Neural cell (in vitro differentiated cells): ENCODE measurements around the gene RABGGTA. TPM values are rescaled to one million over a fixed set of nuclear protein-coding genes. Genes with fewer than 3 reads are reported as not detected.

Source experiments
- H2AFZ ChIP-seq: fragments of 200-600, 300-800 bp; sonication (generic), shearing (Covaris generic); 2 replicates; pipeline ENCODE4 v1.6.0; 2014; ENCODE audit warnings: low read depth, mild to moderate bottlenecking, antibody characterized with exemption, low read length, moderate library complexity
- H3F3A ChIP-seq: fragments of 200-600 bp; shearing (Covaris generic); 2 replicates; pipeline ENCODE4 v1.6.1; 2016; ENCODE audit warnings: mild to moderate bottlenecking, moderate library complexity, mixed read lengths, antibody characterized with exemption, low read length; ENCODE audit not compliant: insufficient read depth, poor library complexity, severe bottlenecking
- H3K27ac ChIP-seq: fragments of 200-600, 300-800 bp; sonication (generic), shearing (Covaris generic); 2 replicates; pipeline ENCODE4 v1.5.1; 2014; ENCODE audit warnings: mild to moderate bottlenecking, low read length, moderate library complexity
- H3K27me3 ChIP-seq: fragments of 300-800, 200-600 bp; sonication (generic), shearing (Covaris generic); 2 replicates; pipeline ENCODE4 v1.6.0; 2014; ENCODE audit warnings: mild to moderate bottlenecking, low read depth, low read length, moderate library complexity; ENCODE audit not compliant: insufficient read depth
- H3K36me3 ChIP-seq: fragments of 300-800, 200-600 bp; sonication (generic), shearing (Covaris generic); 2 replicates; pipeline ENCODE4 v1.5.1; 2014; ENCODE audit warnings: mild to moderate bottlenecking, antibody characterized with exemption, low read length, moderate library complexity; ENCODE audit not compliant: insufficient read depth
- H3K4me2 ChIP-seq: fragments of 300-800, 200-600 bp; sonication (generic), shearing (Covaris generic); 2 replicates; pipeline ENCODE4 v1.6.0; 2014; ENCODE audit warnings: mild to moderate bottlenecking, low read length
- H3K4me3 ChIP-seq: fragments of 300-800, 200-600 bp; sonication (generic), shearing (Covaris generic); 2 replicates; pipeline ENCODE4 v1.5.1; 2014; ENCODE audit warnings: mild to moderate bottlenecking, low read length, moderate library complexity
- H3K79me2 ChIP-seq: fragments of 200-600 bp; shearing (Covaris generic); replicated peaks from 2 replicates; pipeline ENCODE4 v1.6.0; 2014; ENCODE audit warnings: mild to moderate bottlenecking, low read length, moderate library complexity; ENCODE audit not compliant: insufficient read depth
- H3K9ac ChIP-seq: fragments of 300-800, 200-600 bp; sonication (generic), shearing (Covaris generic); 2 replicates; pipeline ENCODE4 v1.6.1; 2016; ENCODE audit warnings: mild to moderate bottlenecking, low read length, mixed read lengths
- H3K9me2 ChIP-seq: fragments of 200-600 bp; shearing (Covaris generic); 2 replicates; pipeline ENCODE4 v1.6.1; 2016; ENCODE audit warnings: mild to moderate bottlenecking, low read length, mixed read lengths; ENCODE audit not compliant: insufficient read depth
- H3K9me3 ChIP-seq: fragments of 200-600, 300-800 bp; sonication (generic), shearing (Covaris generic); 2 replicates; pipeline ENCODE4 v1.6.1; 2016; ENCODE audit warnings: mild to moderate bottlenecking, mixed run types, low read length, moderate library complexity, mixed read lengths
- H4K20me1 ChIP-seq: fragments of 200-600 bp; shearing (Covaris generic); 2 replicates; pipeline ENCODE4 v1.6.1; 2016; ENCODE audit warnings: mild to moderate bottlenecking, mixed run types; ENCODE audit not compliant: insufficient read depth
- EP300 ChIP-seq: fragments of 450-650 bp; conservative IDR thresholded peaks from 2 replicates; pipeline ENCODE4 v1.6.1; 2014; ENCODE audit warnings: antibody characterized with exemption, mild to moderate bottlenecking, moderate library complexity; ENCODE audit not compliant: poor library complexity, severe bottlenecking
- EZH2 ChIP-seq: fragments of 200-600, 300-800 bp; shearing (Covaris generic), sonication (generic); IDR thresholded peaks from 2 replicates; pipeline ENCODE4 v1.6.1; 2014; ENCODE audit warnings: antibody characterized with exemption, low read length, borderline replicate concordance, mild to moderate bottlenecking; ENCODE audit not compliant: insufficient read depth, poor library complexity, severe bottlenecking
- MXI1 ChIP-seq: fragments of 450-650 bp; conservative IDR thresholded peaks from 2 replicates; pipeline ENCODE4 v1.6.1; 2014; ENCODE audit warnings: antibody characterized with exemption, mild to moderate bottlenecking; ENCODE audit not compliant: poor library complexity, severe bottlenecking
- POLR2AphosphoS5 ChIP-seq: IDR thresholded peaks from 2 replicates; pipeline ENCODE4 v1.6.1; 2012
- RAD21 ChIP-seq: fragments of 450-650 bp; conservative IDR thresholded peaks from 2 replicates; pipeline ENCODE4 v1.6.1; 2014; ENCODE audit warnings: antibody characterized with exemption, mild to moderate bottlenecking, moderate library complexity
- SMC3 ChIP-seq: fragments of 450-650 bp; conservative IDR thresholded peaks from 2 replicates; pipeline ENCODE4 v1.6.1; 2014; ENCODE audit warnings: antibody characterized with exemption, mild to moderate bottlenecking, moderate library complexity; ENCODE audit not compliant: poor library complexity
- TAF1 ChIP-seq: IDR thresholded peaks from 2 replicates; pipeline ENCODE4 v1.6.1; 2012; ENCODE audit warnings: low read depth
- polyA plus RNA-seq: library from polyadenylated mRNA; depleted of rRNA; stranded (reverse); fragments of >200 nt; gene quantifications from 2 replicates; pipeline ENCODE4 v1.2.3, GENCODE V29; 2014
- TF ChIP-seq, protein P1 (sequence below): IDR thresholded peaks from 2 replicates; pipeline ENCODE4 v1.6.1; 2012; ENCODE audit warnings: borderline replicate concordance
- TF ChIP-seq, protein P2 (sequence below): fragments of 450-650 bp; IDR thresholded peaks from 2 replicates; pipeline ENCODE4 v1.5.1; 2014; ENCODE audit warnings: antibody characterized with exemption, mild to moderate bottlenecking, moderate library complexity; ENCODE audit not compliant: poor library complexity, severe bottlenecking

The RABGGTA gene
- polyA plus RNA-seq, 1 donor from 2014 or later: 33.2 TPM

DNA sequence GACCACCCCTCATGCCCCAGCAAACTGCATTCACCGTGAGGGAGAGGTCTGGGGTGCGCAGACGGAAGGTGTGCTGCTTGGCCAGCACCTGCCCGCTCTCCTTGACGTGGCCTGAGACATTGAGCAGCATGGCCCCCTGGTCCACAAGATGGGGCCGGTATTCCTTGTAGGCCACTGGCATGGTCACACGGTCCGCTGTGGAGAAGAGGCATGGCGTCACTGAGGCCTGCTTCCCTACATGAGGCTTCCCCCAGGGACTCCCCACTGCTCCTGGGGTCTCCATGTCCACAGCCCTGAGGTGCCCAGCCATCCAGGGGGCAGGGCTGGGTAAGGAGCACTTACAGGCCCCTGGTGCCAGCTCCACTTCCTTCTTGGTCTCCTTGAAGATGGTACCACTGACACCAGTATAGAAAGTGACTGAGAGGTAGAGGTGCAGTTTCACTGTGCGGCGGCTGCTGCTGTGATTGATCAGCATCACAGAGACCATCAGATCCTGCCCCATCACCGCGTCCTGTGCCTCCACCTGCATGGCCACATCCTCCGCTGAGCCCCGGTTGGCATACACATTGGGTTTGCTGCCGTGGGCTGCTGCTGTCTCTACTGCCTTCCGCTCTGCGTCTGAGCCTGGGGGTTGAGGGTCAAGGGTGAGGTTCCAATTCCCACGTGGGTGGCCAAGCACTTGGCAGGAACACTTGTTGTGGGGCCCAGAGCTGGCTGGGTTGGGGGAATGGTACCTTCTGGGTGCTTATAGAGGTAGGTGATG is 16.6 kb downstream of the RABGGTA start:
- TF ChIP-seq SMC3 (no peak), EZH2 (no peak), RAD21 (no peak), POLR2AphosphoS5 (no peak), TAF1 (no peak), MXI1 (no peak), EP300 (no peak)
- TF ChIP-seq, protein P1, sequence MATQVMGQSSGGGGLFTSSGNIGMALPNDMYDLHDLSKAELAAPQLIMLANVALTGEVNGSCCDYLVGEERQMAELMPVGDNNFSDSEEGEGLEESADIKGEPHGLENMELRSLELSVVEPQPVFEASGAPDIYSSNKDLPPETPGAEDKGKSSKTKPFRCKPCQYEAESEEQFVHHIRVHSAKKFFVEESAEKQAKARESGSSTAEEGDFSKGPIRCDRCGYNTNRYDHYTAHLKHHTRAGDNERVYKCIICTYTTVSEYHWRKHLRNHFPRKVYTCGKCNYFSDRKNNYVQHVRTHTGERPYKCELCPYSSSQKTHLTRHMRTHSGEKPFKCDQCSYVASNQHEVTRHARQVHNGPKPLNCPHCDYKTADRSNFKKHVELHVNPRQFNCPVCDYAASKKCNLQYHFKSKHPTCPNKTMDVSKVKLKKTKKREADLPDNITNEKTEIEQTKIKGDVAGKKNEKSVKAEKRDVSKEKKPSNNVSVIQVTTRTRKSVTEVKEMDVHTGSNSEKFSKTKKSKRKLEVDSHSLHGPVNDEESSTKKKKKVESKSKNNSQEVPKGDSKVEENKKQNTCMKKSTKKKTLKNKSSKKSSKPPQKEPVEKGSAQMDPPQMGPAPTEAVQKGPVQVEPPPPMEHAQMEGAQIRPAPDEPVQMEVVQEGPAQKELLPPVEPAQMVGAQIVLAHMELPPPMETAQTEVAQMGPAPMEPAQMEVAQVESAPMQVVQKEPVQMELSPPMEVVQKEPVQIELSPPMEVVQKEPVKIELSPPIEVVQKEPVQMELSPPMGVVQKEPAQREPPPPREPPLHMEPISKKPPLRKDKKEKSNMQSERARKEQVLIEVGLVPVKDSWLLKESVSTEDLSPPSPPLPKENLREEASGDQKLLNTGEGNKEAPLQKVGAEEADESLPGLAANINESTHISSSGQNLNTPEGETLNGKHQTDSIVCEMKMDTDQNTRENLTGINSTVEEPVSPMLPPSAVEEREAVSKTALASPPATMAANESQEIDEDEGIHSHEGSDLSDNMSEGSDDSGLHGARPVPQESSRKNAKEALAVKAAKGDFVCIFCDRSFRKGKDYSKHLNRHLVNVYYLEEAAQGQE: no peak
- TF ChIP-seq, protein P2, sequence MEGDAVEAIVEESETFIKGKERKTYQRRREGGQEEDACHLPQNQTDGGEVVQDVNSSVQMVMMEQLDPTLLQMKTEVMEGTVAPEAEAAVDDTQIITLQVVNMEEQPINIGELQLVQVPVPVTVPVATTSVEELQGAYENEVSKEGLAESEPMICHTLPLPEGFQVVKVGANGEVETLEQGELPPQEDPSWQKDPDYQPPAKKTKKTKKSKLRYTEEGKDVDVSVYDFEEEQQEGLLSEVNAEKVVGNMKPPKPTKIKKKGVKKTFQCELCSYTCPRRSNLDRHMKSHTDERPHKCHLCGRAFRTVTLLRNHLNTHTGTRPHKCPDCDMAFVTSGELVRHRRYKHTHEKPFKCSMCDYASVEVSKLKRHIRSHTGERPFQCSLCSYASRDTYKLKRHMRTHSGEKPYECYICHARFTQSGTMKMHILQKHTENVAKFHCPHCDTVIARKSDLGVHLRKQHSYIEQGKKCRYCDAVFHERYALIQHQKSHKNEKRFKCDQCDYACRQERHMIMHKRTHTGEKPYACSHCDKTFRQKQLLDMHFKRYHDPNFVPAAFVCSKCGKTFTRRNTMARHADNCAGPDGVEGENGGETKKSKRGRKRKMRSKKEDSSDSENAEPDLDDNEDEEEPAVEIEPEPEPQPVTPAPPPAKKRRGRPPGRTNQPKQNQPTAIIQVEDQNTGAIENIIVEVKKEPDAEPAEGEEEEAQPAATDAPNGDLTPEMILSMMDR: no peak
- H3K79me2 ChIP-seq: no peaks in the 10 kb centered on the region
- no peak overlapping the region for H3K27ac ChIP-seq
- no peaks in the 10 kb centered on the region for H3K27me3 ChIP-seq
- H3K4me3 ChIP-seq: no peak overlapping the region
- H3K4me2 ChIP-seq: no peak overlapping the region
- no peak overlapping the region for H3K9ac ChIP-seq
- no peaks in the 10 kb centered on the region for H3K36me3 ChIP-seq
- H3K9me2 ChIP-seq: no peaks in the 10 kb centered on the region
- H2AFZ ChIP-seq: no peak overlapping the region
- no peaks in the 10 kb centered on the region for H3K9me3 ChIP-seq
- no peaks in the 10 kb centered on the region for H3F3A ChIP-seq
- no peaks in the 10 kb centered on the region for H4K20me1 ChIP-seq

- Histone ChIP-seq H3K4me3 (no peak overlapping the region), H3K9me2 (no peaks in the 10 kb centered on the region), H3K36me3 (no peaks in the 10 kb centered on the region), H3K27ac (no peak overlapping the region), H3K9ac (no peak overlapping the region), H3K9me3 (no peaks in the 10 kb centered on the region), H2AFZ (no peak overlapping the region), H3K27me3 (no peaks in the 10 kb centered on the region), H3K79me2 (no peaks in the 10 kb centered on the region), H4K20me1 (no peaks in the 10 kb centered on the region), H3F3A (no peaks in the 10 kb centered on the region), H3K4me2 (no peak overlapping the region)
- TF ChIP-seq RAD21 (no peak), EP300 (no peak), POLR2AphosphoS5 (no peak), MXI1 (no peak), SMC3 (no peak), EZH2 (no peak), TAF1 (no peak)
- TF ChIP-seq, protein P2: no peak
- TF ChIP-seq, protein P1: no peak
Measured at GRCh38 chr14:24253936-24254335, 17.5 kb downstream of the RABGGTA start.
